PC-3 (cell line): ENCODE measurements around the gene GNG11. TPM values are rescaled to one million over a fixed set of nuclear protein-coding genes. Genes with fewer than 3 reads are reported as not detected.
A peak's percentile ranks its signal among the peaks of the same experiment; 100 is the strongest.

Source experiments
- ATAC-seq: fragments of 200-7000 bp; cut with Tn5 transposase; 2 replicates; pipeline ENCODE4 v1.9.1; 2020; ENCODE audit warnings: mild to moderate bottlenecking, moderate library complexity
- BruUV-seq: library from RNA; stranded (reverse); fragments of 400-500 nt; replicated peaks from 2 replicates; lab custom pipeline; 2021; lab: Mats Ljungman, UMichigan
- CTCF ChIA-PET: fragments of 300-600 bp; sonication (Branson Sonifier 250); formaldehyde crosslinking; loops from one replicate; lab custom pipeline; 2022; ENCODE audit warnings: antibody characterized with exemption; lab: Charles Lee
- POLR2A ChIA-PET: fragments of 300-600 bp; sonication (Branson Sonifier 250); formaldehyde crosslinking; loops from one replicate; lab custom pipeline; 2022; ENCODE audit warnings: antibody characterized with exemption; ENCODE audit not compliant: unreplicated experiment; lab: Charles Lee
- DNase-seq: peaks from one replicate; pipeline ENCODE4 v3.0.0-alpha.2; 2015
- H2AFZ ChIP-seq: fragments of 300-600 bp; sonication (generic); 2 replicates; pipeline ENCODE4 v1.6.0; 2016; ENCODE audit warnings: antibody characterized with exemption, low read length
- H3F3A ChIP-seq: fragments of 300-600 bp; sonication (generic); one replicate; pipeline ENCODE4 v1.6.0; 2017; ENCODE audit warnings: antibody characterized with exemption, low read length, control low read depth, mild to moderate bottlenecking; ENCODE audit not compliant: unreplicated experiment
- H3K27ac ChIP-seq: fragments of 300-600 bp; sonication (generic); 2 replicates; pipeline ENCODE4 v1.5.1; 2016; ENCODE audit warnings: mild to moderate bottlenecking, low read length
- H3K27me3 ChIP-seq: fragments of 300-600 bp; sonication (generic); 2 replicates; pipeline ENCODE4 v1.6.1; 2016; ENCODE audit warnings: low read length, mixed read lengths
- H3K36me3 ChIP-seq: fragments of 300-600 bp; sonication (generic); 2 replicates; pipeline ENCODE4 v1.6.1; 2016; ENCODE audit warnings: low read depth, mixed run types, low read length, mixed read lengths
- H3K4me1 ChIP-seq: fragments of 300-600 bp; sonication (generic); 2 replicates; pipeline ENCODE4 v1.5.1; 2016; ENCODE audit warnings: low read length; ENCODE audit not compliant: insufficient read depth
- H3K4me2 ChIP-seq: fragments of 300-600 bp; sonication (generic); 2 replicates; pipeline ENCODE4 v1.6.0; 2016; ENCODE audit warnings: low read length
- H3K4me3 ChIP-seq: fragments of 300-600 bp; sonication (generic); 2 replicates; pipeline ENCODE4 v1.5.1; 2016; ENCODE audit warnings: mild to moderate bottlenecking, low read length, mixed read lengths
- H3K79me2 ChIP-seq: fragments of 300-600 bp; sonication (generic); 2 replicates; pipeline ENCODE4 v1.6.1; 2017; ENCODE audit warnings: low read length, mixed read lengths
- H3K9ac ChIP-seq: fragments of 300-600 bp; sonication (generic); 2 replicates; pipeline ENCODE4 v1.6.0; 2016; ENCODE audit warnings: mild to moderate bottlenecking, low read length
- H3K9me2 ChIP-seq: fragments of 300-600 bp; sonication (generic); replicated peaks from 2 replicates; pipeline ENCODE4 v1.6.1; 2016; ENCODE audit warnings: mixed run types, low read length, mixed read lengths
- H3K9me3 ChIP-seq: fragments of 300-600 bp; sonication (generic); 2 replicates; pipeline ENCODE4 v1.6.1; 2016; ENCODE audit warnings: low read length, mixed read lengths
- H4K20me1 ChIP-seq: fragments of 300-600 bp; sonication (generic); 2 replicates; pipeline ENCODE4 v1.6.1; 2016; ENCODE audit warnings: low read length, mixed read lengths
- CTCF ChIP-seq: fragments of 300-600 bp; sonication (generic); conservative IDR thresholded peaks from 2 replicates; pipeline ENCODE4 v1.5.1; 2017; ENCODE audit warnings: antibody characterized with exemption, low read depth, mild to moderate bottlenecking, low read length
- EZH2 ChIP-seq: fragments of 300-600 bp; sonication (generic); IDR thresholded peaks from one replicate; pipeline ENCODE4 v1.6.1; 2017; ENCODE audit warnings: antibody characterized with exemption, mild to moderate bottlenecking, low read length; ENCODE audit not compliant: unreplicated experiment
- EZH2phosphoT487 ChIP-seq: fragments of 300-600 bp; sonication (generic); IDR thresholded peaks from 2 replicates; pipeline ENCODE4 v1.6.1; 2018; ENCODE audit warnings: mild to moderate bottlenecking, antibody characterized with exemption, low read length, borderline replicate concordance
- intact Hi-C: fragments of 100-400 bp; cut with micrococcal nuclease; formaldehyde crosslinking; loops from 2 replicates; pipeline ENCODE4 v1.9.0; 2023
- total RNA-seq: library from RNA; depleted of rRNA; stranded (reverse); fragments of >200 nt; gene quantifications from 2 replicates; pipeline ENCODE4 v1.2.3, GENCODE V29; 2014

The GNG11 gene
- total RNA-seq, 1 experiment from 2014 or later: 3.0 TPM

- BruUV-seq: no TSS peak
- no peaks in the 10 kb centered on the region for H3K79me2 ChIP-seq
- no peaks in the 10 kb centered on the region for H3K27me3 ChIP-seq
- H4K20me1 ChIP-seq: no peaks in the 10 kb centered on the region
- no peak overlapping the region for H2AFZ ChIP-seq
- ATAC-seq: no peak
- peaks cover 4% of the 10 kb centered on the region; the same call in 1 of the 2 replicates for H3K4me1 ChIP-seq
- ChIA-PET POLR2A (no interaction called here), CTCF (no interaction called here)
- no peaks in the 10 kb centered on the region for H3K9me3 ChIP-seq
- no peak overlapping the region for H3K9ac ChIP-seq
- H3K4me3 ChIP-seq: no peak overlapping the region
- TF ChIP-seq EZH2phosphoT487 (no peak), CTCF (no peak)
- H3K36me3 ChIP-seq: no peaks in the 10 kb centered on the region
- H3K9me2 ChIP-seq: no peaks in the 10 kb centered on the region
- no peaks in the 10 kb centered on the region for H3F3A ChIP-seq
- intact Hi-C loops: no loop called here
- H3K4me2 ChIP-seq: no peak overlapping the region
- no peak overlapping the region for H3K27ac ChIP-seq
- no peak for DNase-seq
Observed at GRCh38 chr7:93972029-93972725, 50.6 kb downstream of the GNG11 start.

GRCh38 chr7:93973134-93973533 lies 51.6 kb downstream of the GNG11 start:
- ATAC-seq: peak; percentile 84
- H4K20me1 ChIP-seq: no peaks in the 10 kb centered on the region
- intact Hi-C loops: no loop called here
- peak; percentile 30 for DNase-seq
- ChIA-PET CTCF (no interaction called here), POLR2A (no interaction called here)
- no peak for TF ChIP-seq EZH2
- TF ChIP-seq EZH2phosphoT487: no peak
- TF ChIP-seq CTCF: no peak
- no peaks in the 10 kb centered on the region for H3K9me2 ChIP-seq
- no peaks in the 10 kb centered on the region for H3K36me3 ChIP-seq
- H3F3A ChIP-seq: no peaks in the 10 kb centered on the region
- H3K4me3 ChIP-seq: no peak overlapping the region
- H2AFZ ChIP-seq: no peak overlapping the region
- H3K9ac ChIP-seq: no peak overlapping the region
- H3K4me1 ChIP-seq: peaks cover 4% of the 10 kb centered on the region; the same call in 1 of the 2 replicates
- no peaks in the 10 kb centered on the region for H3K79me2 ChIP-seq
- H3K9me3 ChIP-seq: no peaks in the 10 kb centered on the region
- H3K27me3 ChIP-seq: no peaks in the 10 kb centered on the region
- no peak overlapping the region for H3K27ac ChIP-seq
- BruUV-seq: no TSS peak
- peak overlapping the region; percentile 3; the same call in 1 of the 2 replicates for H3K4me2 ChIP-seq

DNA sequence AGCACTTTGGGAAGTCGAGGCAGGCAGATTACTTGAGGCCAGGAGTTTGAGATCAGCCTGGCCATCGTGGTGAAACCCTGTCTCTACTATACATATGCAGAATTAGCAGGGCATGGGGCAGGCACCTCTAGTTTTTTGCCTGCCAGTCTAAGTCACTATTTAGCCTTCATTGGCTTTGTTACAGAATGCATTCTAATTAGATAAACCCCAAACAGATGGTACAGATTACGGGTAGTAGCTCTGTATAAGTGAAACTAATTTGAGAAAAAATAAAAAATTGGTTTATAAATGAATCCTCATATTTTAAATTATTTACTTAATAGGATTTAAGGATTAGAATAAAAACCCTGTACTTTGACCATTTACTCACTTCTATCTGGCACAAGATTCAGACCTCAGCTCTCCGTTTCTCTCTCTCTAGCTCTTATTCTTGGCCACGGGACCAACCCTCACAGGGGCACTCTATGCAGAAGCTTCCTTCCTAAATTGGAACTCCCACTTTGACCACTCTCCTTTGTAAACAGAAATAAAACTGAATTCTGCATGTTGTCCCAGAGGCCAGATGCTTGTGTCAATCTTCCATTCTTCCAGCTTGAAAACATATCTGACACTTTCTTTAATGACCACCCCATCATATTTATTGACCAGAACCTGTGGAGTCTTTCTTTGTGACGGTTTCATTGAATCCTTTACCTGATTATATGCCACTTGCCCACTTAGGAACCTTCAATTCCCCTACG lies 55.8 kb downstream of the GNG11 start:
- H3K27me3 ChIP-seq: no peaks in the 10 kb centered on the region
- H3K9me3 ChIP-seq: no peaks in the 10 kb centered on the region
- H3F3A ChIP-seq: no peaks in the 10 kb centered on the region
- no peak overlapping the region for H3K4me3 ChIP-seq
- no peak overlapping the region for H3K4me2 ChIP-seq
- no peak overlapping the region for H3K9ac ChIP-seq
- TF ChIP-seq EZH2 (no peak), CTCF (no peak), EZH2phosphoT487 (no peak)
- intact Hi-C loops: no loop called here
- H3K36me3 ChIP-seq: no peaks in the 10 kb centered on the region
- H3K27ac ChIP-seq: no peak overlapping the region
- no peak overlapping the region for H2AFZ ChIP-seq
- no peaks in the 10 kb centered on the region for H3K79me2 ChIP-seq
- ATAC-seq (no peak), DNase-seq (no peak)
- CTCF ChIA-PET: no interaction called here
- POLR2A ChIA-PET: no interaction called here
- H4K20me1 ChIP-seq: no peaks in the 10 kb centered on the region
- no TSS peak for BruUV-seq
- peaks cover 4% of the 10 kb centered on the region; the same call in 1 of the 2 replicates for H3K4me1 ChIP-seq
- H3K9me2 ChIP-seq: no peaks in the 10 kb centered on the region
